Hippocampal formation (tissue), 2 donors: Measurements from ENCODE around the gene TMEM209.
"Not testable (repeated sequence)": the region's sequence is repeated elsewhere in the genome, so short reads cannot be mapped to it uniquely, and the experiment has no call there.

ENCODE experiments used
- DNase-seq, 2 donors: peaks; one replicate each; lab custom pipeline; 2025; lab: John Stamatoyannopoulos, UW

TMEM209 gene

DNA sequence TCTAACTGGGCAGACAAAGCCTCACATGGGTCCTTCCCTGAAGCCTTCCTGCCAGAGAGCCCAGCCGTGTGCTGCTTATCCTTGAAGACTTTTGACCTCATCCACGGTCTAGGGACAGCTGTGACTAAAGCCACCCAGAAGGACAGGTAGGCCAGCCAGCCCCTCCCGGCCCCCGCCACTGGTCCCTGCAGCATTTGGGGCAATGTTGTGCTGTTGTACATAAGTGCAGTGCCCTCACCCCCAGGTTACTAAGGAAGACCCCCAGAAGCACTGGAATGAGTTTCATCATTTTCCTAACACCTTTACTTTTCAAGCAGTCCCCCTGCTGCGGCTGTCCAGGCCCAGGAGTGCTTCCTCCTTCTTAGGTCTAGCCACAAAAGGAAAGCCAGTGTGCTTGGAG, 43.0 kb downstream of the TMEM209 start:
- no peak for DNase-seq

GRCh38 chr7:130160455-130160854, 44.8 kb downstream of the TMEM209 start:
- DNase-seq, result no peak

- no peak for DNase-seq
These were observed 45.2 kb downstream of the TMEM209 start for GRCh38 chr7:130160023-130160422.

DNA sequence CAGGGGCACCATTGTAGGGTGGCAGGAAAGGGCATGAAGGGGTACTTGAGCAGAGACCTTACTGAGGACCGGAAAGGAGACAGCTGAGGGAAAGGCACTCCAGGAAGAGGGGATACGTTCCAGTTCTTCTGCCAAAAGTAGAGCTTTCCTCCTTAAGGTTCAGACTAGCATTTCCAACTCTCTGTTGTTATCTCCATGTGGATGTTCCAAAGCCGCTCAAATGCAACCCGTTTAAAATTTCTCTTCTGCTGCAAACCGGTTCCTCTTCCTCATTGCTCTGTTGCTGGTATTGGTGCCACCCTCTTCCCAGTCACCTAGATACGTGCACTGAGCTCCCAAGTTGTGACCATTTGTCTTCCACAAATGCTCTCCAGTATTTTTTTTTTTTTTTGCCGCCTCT, 47.5 kb downstream of the TMEM209 start:
- no peak for DNase-seq

- no peak for DNase-seq
These were observed 49.1 kb downstream of the TMEM209 start for GRCh38 chr7:130156140-130156539.

- no peak for DNase-seq
These were observed 50.5 kb downstream of the TMEM209 start for GRCh38 chr7:130154501-130155317.

GRCh38 chr7:130154131-130154500, 51.1 kb downstream of the TMEM209 start:
- DNase-seq, result no peak

GRCh38 chr7:130153211-130153908, 51.8 kb downstream of the TMEM209 start:
- DNase-seq, result no peak

GRCh38 chr7:130152493-130153210, 52.6 kb downstream of the TMEM209 start:
- DNase-seq, result no peak

- no peak for DNase-seq
These were observed 53.4 kb downstream of the TMEM209 start for GRCh38 chr7:130151591-130152492.

GRCh38 chr7:130150587-130150986, 54.6 kb downstream of the TMEM209 start:
- DNase-seq, result no peak

- DNase-seq, result no peak
These were observed 55.7 kb downstream of the TMEM209 start for GRCh38 chr7:130149281-130150139.

DNA sequence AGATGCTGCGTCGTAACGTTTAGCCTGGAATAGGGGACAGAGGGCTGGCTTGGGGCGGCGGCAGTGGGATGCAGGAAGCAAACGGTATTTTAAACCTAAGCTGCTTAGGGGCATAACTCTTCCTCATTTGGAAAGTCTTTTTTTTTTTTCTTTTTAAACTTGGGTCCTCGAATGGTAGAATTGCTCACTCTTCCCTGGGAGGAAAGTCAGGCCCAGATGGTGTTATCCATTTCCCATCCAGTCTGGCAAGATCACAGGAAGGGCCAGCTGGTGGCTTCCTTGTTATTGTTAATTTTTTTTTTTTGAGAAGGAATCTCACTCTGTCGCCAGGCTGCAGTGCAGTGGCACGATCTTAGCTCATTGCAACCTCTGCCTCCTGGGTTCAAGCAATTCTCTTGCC, 56.6 kb downstream of the TMEM209 start:
- DNase-seq, result no peak

DNA sequence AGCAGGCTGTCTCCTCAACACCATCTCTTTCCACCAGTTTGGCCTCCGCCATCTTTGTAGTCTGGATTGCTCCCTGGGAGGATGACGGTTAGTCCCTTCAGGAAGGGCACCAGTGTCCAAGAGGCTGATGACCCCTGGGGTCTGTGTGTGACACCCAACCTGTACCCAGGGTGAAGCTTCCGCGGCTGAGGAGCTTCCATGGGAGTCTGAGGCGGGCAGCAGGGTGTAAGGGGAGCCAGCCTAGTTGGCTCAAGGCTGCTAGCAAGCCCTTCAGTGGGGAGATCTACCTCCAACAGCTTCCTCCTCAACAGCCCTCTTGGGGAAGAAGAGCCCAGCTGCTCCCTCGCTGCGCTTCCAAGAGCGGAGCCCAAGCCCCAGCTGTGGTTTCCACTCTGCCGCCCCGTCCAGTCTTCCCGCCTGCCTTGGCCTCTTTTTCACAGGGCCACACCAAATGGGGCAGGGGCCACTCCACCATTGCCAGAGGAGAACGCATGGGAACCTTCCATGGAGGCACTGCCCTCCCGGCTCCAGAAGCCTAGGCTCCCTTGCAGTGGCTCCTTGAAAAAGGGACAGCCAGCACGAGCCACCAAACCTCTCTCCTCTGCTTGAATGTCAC, 57.4 kb downstream of the TMEM209 start:
- DNase-seq, result no peak

DNA sequence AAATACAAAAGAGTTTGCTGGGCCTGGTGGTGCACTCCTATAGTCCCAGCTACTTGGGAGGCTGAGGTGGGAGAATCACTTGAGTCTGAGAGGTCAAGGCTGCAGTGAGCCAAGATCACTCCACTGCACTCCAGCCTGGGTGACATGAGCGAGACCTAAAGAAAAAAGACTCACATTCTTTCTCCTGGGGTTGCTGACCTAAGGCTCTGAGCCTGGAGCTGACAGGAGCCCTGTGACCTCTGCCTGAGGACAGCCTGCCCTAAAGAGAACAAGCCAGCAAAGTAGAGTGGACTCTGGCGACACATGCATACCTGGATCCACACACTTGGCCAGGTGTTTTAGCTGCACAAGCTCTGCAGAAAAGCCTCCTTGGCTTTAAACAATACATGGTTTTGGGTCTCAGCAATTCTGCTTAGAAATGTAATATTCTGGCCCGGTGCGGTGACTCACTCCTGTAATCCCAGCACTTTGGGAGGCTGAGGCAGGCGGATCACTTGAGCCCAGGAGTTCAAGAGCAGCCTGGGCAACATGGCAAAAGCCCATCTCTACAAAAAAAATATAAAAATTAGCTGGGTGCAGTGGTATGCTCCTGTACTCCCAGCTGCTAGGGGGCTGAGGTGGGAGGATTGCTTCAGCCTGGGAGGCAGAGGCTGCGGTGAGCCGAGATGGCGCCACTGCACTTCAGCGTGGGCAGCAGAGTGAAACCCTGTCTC, 58.4 kb downstream of the TMEM209 start:
- DNase-seq, result no peak

- DNase-seq, result not testable (repeated sequence)
These were observed 59.1 kb downstream of the TMEM209 start for GRCh38 chr7:130146142-130146541.

- DNase-seq, result no peak
These were observed 59.6 kb downstream of the TMEM209 start for GRCh38 chr7:130145424-130146100.

GRCh38 chr7:130144312-130145171, 60.7 kb downstream of the TMEM209 start:
- no peak for DNase-seq
